SK-N-MC (cell line): ENCODE measurements around the gene WDR82.

Experiments
- EZH2 ChIP-seq: fragments of 200-600 bp; sonication (generic); IDR thresholded peaks from one replicate; pipeline ENCODE4 v1.6.1; 2017; ENCODE audit warnings: antibody characterized with exemption
- POLR2AphosphoS5 ChIP-seq: IDR thresholded peaks from 2 replicates; pipeline ENCODE4 v1.6.1; 2012; ENCODE audit warnings: mild to moderate bottlenecking, low read depth, low read length, borderline replicate concordance

GRCh38 chr3:52233108-52233591 lies 45.3 kb downstream of the WDR82 start:
- no peak for TF ChIP-seq POLR2AphosphoS5
- no peak for TF ChIP-seq EZH2
